A204.1 (cell line): ENCODE data around the gene IL1R1.

ENCODE experiments used
- FAIRE-seq: peaks from 2 replicates; lab custom pipeline; 2012; peaks lifted over from hg19 to GRCh38; lab: Jason Lieb, UNC

IL1R1 gene

DNA sequence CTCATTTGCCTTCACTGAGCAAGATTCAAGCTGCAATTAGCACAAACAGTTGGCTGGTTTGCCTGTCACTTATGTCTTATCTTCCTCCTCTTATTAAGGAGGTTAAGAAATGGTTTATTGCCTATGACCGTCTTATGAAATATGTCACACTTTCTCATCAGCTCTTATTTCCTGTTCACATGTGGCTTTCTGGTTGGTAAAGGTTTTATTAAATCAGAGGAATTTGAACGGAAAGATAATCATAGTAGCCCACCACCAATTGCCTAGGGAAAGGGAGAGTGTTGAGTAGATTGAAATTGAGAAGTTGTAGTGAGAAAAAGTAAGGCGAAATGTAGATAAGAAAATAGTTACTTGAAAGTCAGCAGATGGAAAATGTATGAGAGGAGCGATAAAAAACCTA is 4.2 kb upstream of the IL1R1 start:
- no peak for FAIRE-seq

DNA sequence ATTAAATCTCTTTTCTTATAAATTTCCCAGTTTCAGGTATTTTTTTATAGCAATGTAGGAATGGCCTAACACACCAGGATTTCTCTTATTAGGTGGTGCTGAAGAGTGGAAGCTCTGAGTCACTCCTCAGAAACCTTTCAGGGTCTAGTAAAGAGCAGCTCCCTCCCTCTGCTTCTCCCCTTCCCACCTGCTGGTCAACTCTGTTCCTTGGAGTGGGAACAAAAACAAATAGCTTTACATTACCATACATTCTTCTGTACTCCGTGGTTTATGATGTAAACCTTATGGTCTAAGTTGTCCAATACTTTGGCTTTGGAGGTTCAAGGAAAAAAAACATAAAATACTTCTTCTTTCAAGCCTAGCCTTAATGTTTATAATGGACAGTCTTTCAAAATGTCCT is 2.7 kb upstream of the IL1R1 start:
- no peak for FAIRE-seq

DNA sequence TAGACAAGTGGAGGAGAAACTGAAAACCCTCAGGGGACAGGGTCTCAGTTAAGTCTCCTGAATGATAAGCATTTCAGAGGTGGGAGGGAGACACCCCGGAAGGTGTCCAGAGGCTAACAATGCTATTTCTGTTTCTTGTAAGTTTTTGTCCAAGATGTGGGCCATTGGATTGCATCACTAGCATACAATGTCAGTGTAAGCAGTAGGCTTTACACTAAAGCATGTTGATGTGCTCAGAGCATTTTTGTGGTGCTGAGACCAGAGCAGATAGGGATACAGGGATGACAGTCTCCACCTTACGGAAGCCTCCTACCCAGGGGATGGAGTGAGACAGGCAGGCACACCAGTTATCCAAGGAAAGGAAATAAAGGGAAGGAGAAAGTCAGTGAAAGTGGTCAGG is 2.2 kb upstream of the IL1R1 start:
- no peak for FAIRE-seq

DNA sequence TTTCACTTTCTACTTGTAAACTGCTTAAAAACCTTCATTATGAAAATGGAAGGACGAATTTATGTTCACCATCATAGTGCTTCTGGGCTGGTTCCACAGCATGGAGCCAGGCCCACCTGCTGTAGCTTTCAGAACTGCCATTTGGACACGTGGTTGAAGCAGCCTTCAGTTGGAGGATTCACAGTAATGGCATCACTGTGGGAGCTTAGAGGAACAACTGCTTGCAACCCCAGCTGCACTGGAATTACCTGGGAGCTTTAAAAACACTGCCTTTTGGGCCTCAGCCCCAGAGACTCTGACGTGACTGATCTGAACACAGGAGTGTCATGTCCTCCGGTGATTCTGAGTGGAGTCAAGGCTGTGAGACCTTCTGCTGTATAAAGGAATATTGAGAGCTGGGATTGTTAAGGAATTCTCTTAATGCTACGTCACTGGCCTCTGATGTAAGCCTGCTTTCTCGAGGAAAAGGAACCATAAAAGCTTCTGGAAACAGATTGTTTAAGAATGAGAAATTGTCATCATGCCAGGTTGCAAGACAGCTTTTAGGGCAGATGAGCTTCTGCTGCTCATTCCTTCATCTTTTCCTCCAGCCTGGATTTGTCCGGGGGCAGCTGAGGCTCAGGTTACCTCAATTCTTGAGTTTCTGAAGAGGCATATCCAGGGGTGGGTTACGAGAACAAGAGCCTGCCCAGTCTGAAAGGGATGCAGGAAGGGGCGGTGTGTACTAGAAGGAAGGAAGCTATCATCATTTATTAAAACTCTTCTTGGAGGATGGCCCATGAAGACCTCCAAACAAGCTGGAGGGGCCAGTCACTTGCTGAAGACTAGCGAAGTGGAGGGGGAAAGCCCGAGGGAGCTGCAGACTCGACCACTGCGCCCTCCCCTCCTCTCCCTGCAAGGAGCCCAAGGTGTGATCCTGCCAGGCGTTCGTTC is 1.3 kb upstream of the IL1R1 start:
- no peak for FAIRE-seq

DNA sequence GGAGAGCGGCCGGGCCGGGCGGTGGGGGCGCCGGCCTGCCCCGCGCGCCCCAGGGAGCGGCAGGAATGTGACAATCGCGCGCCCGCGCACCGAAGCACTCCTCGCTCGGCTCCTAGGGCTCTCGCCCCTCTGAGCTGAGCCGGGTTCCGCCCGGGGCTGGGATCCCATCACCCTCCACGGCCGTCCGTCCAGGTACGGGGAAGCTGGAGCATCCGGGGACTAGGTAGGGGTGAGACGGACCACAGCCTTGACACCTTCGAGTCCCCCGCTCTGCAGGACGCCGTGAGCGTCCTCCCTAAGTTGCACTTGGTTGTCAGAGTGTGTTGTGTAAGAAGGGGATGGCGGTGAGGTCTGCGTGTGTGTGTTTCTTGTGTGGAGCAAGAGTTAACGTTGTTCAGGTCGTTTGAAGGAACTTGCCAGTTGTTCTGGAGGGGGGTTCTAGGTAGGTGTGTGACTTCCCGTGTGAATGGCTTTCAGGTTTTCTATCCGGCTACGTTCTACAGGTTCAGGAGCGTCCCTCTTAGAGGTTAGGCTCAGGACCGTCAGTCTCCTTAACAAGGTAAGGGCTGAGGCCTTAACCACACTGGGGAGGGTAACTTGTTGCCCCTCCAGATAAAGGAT is 393 bp downstream of the IL1R1 start:
- no peak for FAIRE-seq

DNA sequence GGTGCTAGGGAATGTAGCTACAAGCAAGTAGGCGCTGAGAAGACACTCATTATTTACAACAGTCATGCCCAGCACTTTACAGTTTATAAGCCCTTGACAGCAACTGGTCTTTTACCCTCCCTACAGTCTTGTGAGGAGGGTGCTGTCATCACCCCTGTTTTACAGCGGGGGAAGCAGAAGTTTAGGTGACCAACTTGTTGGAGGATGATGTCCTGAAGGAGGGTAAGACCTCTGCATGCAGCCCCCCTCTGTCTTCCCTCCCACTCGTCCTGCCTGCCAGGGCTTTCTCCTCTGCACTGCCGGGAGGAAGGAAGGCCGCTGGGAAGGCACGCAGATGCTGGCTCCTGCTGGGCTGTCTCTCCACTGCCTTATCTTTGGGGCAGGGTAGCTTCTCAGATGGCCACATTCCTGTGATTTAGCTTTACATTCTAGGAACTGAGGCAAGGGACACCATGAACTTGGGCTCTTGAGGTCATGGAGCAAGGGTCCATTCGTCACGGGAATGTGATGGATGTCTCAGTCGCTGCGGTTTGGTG is 972 bp downstream of the IL1R1 start:
- FAIRE-seq, result no peak

DNA sequence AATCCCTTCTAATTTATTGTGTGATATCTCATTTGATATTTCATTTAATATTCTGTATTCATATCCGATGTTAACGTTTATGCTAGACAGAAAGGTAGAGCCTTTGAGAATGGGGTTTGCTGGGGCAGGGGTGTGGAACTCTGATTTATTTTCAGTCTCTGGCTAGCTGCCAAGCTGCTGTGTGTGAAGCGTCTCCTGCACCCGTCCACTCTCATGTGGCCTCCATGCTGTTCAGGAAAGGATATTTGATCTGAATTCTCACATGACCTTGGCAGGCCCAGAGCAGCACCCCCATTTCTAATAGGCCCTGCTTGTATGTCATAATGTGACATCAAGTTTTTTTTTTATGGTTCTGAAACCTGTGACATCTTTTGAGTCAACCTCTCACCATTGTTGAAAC is 1.6 kb downstream of the IL1R1 start:
- FAIRE-seq, result no peak

DNA sequence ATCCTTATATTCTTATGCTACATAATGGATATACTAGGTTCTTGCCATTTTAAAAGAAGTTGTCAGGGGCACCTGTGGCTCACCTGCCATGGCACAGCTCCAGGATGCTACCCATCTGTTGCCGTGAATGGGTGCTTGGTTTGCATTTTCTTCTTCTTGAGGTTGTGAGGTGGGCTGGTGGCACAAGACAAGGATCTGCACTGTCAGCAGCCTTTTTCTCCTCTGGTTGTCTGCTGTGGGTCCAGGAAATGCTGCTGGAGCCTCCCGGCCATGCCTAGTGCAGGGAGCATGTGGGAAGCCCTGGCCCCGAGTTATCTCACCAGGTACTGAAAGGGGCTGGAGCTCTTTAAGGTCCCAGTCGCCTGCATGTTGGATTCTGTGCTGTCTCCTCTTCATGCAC is 2.6 kb downstream of the IL1R1 start:
- no peak for FAIRE-seq

DNA sequence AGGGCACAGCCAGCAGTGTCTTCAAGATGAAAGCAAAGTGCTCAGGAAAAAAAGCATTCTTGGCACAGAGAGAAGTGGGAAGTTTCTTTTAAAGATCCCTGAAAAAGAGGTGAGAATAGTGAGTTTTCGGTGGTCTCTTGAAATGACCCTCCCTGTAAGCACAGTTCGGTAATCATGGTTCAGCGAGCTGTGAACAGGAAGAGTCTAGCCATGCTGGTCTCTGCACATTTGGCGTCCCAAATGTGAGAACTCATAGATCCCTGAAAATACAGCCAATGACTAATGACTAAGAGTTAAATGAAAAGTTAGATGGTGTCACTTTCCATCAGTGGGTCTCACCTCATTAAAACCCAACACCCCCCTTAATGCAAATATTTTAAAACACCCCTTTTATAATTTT is 3.4 kb downstream of the IL1R1 start:
- FAIRE-seq, result no peak

DNA sequence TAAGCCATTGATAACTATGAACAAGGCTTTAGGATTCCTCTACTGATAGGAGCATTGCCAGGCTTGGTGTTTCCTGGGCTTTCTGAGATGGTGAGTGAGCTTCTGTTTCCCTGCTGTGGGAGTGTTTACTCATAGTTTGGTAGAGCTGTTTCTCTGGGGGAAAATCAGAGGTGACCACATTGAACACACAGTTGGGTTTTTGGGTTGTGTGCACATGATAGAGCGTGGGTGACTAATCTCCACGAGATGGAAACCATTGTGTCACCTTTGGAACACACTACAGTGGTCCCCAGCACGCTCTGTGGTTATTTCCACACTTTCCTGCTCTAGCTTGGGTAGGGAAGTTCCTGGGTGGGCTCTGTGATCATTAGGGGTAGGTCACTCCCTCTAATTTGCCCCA is 5.4 kb downstream of the IL1R1 start:
- no peak for FAIRE-seq

DNA sequence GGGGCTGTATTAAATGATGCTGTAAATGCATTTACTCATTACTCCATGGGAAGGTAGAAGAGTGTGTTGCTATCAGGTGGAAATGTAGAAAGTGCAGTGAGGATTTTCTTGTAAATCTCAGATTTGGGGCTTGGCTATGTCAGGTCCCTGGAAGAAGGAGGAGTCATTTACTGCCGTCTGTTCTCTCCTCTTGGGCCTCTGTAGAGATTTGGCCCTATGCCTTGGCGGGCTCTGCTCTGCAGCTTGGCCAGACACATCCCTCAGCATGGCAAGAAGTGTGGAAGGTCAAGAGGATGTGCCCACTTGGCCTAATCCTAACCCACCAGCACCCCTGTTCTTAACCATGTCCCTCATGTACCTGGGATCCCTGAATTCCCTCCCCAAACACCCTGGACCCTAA is 6.7 kb downstream of the IL1R1 start:
- no peak for FAIRE-seq

DNA sequence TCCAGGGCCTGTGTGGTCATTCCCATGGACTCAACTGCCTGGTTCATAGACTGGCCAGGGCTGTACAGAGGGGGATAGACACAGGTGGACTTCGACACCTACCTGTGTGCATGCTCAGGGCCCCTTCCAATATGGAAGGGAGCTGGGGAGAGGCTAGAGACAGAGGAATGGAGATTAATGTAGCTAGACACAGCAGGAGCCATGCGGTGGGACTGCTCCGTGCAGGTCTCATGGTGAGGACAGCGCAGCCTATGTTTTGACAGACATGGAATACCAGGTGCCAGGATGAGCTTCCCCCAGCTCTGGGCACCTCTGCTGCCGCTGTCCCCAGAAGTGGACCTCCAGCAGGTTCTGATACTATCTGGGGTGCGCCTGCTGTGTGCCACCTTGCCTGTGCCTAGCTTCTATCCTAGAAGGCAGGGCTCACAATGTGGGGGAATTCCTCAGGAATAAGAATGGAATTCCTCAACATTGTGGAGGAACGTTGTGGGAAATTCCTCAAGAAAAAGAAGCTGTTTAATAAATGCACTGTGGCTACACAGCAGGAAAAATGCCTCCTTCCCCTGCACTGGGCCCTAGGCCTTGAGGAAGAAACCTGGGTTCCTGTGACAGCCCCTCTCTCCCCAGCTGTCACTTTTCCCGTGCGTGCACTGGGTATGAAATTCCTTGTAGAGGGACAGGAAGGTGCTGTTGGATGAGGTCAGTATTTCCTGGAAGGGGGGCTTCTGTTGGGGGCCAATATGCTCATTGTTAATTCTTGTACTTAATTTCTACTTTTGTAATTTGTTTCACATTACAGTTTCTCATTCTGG is 7.3 kb downstream of the IL1R1 start:
- no peak for FAIRE-seq

DNA sequence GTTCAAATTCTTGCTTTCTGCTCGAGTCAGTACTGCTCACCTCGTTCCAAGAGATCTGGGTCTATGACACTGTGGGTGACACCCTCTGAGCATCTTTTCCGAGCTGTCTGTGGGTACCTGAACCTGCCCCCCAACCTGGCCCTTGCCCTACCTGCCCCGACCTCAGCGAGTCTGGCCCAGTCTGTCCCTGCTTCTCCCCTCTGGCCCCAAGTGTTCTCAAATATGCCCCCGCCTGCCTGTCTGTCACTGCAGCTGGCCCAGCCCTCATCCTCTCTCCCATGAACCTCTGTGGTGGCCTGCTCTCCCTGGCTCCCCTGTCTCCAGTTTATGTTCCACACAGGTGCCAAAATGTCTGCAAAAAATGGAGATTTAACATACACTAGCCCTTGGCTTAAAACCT is 11.8 kb downstream of the IL1R1 start:
- FAIRE-seq, result no peak

DNA sequence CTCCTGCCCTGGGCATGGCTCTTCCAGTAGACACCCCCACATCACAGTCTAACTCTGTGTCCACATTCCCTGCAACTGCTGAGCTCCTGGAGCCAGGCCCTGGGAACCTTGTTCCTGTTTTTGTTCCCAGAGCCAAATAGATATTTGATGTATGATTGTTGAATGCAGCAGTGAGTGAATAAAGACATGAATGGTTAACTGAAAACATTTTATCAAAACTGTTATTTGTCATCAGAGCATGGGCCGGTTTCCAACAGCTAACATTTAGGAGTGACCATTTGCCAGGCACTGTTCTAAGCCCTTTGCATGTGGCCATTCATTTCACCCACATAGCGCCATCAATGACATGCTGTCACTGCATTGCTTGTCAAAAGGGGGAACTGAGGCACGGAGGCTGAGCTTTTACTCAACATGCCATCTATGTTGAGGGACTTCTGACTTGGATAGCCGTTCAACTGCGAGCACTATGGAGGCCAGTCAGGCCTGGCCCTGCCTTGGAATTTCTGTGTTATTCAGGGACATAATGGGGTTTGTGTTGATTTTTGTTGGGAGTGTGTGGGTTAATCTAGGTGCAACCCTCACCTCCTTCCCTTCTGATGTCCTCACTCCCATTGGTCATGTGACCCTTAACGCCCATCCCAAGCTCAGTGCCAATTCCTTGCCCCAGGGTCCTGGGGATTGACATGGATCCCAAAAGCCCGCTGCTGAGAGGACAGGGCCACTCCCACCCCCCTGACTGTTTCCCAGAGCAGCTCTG is 12.6 kb downstream of the IL1R1 start:
- no peak for FAIRE-seq

DNA sequence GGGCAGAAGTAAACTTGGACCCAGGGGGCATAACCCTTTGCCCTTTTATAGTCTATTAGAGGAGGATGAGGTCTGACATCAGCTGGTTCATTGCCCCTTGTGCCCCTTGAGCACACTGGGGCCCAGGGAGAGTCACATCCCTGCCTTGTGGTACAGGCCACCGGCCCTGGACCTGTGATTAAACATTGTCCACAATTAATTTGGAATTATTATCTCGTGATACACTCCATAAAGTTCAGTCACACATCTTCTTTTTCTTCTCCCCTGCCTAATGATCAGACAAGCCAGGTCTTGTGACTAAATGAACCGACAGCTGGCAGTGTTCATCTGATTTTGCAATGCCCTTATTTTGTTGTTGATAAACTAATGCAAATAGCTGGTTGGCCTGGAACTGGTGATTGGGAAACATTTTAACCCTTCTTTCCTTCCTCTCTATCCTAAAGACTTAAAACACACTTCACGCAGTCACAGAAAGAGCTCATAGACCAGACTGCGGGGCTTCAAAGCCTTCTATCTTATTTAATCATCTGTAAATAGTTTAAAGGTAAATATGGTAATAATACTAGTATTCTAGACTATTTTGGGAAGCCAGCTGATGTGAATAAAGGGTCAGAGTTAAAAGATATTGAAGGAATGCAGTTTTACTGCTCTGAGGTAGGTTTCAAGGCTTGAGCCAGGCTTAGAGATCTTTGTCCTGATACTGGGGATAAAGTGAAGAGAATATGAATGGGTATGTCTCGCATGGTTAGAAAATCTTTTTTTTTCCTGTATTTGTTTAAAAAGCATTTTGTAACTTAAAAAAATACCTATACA is 13.4 kb downstream of the IL1R1 start:
- FAIRE-seq, result no peak

DNA sequence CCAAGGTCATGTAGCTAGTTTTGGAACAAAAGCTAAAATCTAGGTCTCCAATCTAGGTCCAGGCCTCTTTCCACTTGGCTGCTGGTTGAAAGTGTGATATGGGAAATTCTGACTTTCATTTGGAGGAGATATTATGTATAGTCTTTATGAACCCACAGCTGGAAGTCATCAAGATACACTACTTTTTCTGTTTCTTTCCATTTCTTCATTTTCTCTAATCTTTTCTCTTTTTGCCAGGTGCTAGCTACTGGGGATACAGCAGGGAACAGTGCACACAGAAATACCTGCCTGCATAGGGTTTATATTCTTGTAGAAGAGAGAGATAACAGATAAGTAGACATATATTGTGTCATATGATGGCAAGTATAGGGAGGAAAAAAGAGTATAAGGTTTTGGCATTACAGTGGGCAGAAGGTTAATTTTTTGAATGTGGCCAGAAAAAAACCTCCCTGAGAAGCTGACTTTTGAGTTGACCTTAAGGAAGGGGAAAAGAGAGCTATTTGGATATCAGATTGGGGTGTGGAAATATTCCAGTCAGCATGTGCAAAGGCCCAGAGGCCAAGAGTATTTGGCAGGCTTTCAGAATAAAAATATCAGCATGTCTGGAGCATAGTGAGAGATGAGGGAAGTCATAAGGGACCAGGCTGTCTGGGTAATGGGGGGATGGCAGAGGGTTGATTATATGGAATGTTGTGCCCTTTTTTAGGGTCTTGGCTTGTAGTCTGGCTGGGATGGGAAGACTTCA is 15.6 kb downstream of the IL1R1 start:
- no peak for FAIRE-seq

DNA sequence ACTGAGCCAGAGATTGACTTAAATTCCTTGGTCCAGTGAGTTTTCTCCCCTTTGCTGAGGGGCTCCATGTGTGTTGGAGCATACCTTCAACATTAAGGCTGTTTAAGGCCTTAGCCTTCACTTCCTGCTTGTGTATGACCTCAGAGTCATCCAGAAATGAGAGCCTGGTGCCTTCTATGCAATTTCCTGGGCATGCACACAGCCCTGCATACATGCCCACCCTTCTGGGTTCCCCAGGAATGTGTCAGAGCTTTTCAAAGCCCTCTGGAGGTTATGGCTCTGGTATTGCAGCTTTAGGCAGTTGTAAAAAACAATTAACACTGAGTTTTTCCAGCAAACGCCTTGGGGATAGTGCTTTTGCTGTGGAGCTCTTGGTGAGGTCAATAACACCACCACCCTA is 16.7 kb downstream of the IL1R1 start:
- no peak for FAIRE-seq

DNA sequence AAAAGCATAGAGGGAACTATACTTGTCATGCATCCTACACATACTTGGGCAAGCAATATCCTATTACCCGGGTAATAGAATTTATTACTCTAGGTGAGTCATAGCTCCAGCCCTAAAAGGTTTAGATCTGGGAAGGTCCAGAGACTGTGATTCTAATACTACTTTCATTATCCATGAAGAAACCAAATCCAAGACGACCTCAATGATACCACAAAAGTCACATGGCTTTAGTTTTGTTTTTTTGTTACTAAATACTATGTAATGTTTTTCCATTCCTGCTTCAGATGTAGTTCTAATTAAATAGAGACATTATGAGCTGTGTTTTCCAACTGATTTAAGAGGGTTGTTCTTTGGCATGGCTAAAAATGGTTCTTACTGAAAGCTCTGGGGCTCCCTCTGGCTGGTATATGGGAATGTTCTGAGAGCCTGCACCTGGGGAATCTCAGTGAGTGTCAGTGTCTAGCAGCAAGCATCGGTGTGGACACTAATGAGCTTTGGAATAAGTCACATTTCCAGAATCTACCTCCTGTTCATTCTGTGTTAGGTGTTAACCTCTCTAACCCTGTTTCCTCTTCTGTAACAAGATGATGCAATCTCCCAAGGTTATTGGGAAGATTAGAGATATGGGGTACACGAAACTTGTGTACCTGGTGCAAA is 23.8 kb downstream of the IL1R1 start:
- no peak for FAIRE-seq

DNA sequence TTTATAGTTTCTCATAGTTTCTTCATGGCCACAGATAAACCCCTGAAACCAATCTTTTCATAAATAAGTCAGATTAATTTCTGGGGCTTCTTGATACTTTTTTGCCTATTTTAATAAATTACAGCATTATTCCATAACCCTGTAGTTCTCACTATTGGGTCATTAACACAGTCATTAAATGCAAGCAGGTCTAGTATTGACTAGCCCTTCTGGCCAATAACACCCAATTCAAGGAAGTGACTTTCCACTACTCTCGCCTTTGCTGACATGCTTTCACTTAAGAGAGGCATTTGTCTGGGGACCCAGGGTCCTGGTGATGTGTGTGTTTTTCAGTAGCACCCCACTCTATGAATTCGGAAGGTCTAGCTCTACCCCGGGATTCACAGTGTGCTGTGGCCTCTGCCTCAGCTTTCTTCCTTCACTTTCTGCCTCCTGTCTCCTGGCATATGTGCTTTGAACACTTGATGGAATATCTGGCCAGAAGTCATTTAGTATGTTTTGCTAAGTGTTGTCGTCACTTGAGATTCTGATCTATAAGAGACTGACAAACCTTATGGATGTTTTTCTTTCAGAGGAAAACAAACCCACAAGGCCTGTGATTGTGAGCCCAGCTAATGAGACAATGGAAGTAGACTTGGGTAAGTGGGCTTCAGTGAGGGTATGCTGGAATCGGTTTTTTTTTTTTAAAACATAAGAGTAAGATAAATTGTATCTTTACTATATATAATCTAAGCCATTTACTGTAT is 25.7 kb downstream of the IL1R1 start:
- no peak for FAIRE-seq
